HEK293 (cell line): Measurements from ENCODE around the gene GALR2.

Experiments
- AEBP2 ChIP-seq: fragments of 450-650 bp; formaldehyde crosslinking; IDR thresholded peaks from 2 replicates; pipeline ENCODE4 v1.5.1; 2016; ENCODE audit warnings: missing biosample characterization, missing genetic modification characterization, borderline replicate concordance
- CTCF ChIP-seq: fragments of 450-650 bp; formaldehyde crosslinking; IDR thresholded peaks from 2 replicates; pipeline ENCODE4 v1.5.1; 2016; ENCODE audit warnings: missing biosample characterization, missing genetic modification characterization
- ELK4 ChIP-seq: IDR thresholded peaks from 2 replicates; pipeline ENCODE4 v1.6.1; 2011; ENCODE audit warnings: mild to moderate bottlenecking, low read depth, low read length, borderline replicate concordance
- GLIS1 ChIP-seq: fragments of 450-650 bp; formaldehyde crosslinking; IDR thresholded peaks from 2 replicates; pipeline ENCODE4 v1.5.1; 2016; ENCODE audit warnings: missing biosample characterization, missing genetic modification characterization
- GLIS2 ChIP-seq: fragments of 450-650 bp; formaldehyde crosslinking; IDR thresholded peaks from 2 replicates; pipeline ENCODE4 v1.5.1; 2016; ENCODE audit warnings: missing biosample characterization, missing genetic modification characterization
- KLF8 ChIP-seq: fragments of 450-650 bp; formaldehyde crosslinking; IDR thresholded peaks from 2 replicates; pipeline ENCODE4 v1.5.1; 2016; ENCODE audit warnings: missing biosample characterization, missing genetic modification characterization
- KLF9 ChIP-seq: fragments of 450-650 bp; formaldehyde crosslinking; IDR thresholded peaks from 2 replicates; pipeline ENCODE4 v1.5.1; 2016; ENCODE audit warnings: missing biosample characterization, missing genetic modification characterization, low read depth
- PRDM2 ChIP-seq: fragments of 450-650 bp; formaldehyde crosslinking; IDR thresholded peaks from 2 replicates; pipeline ENCODE4 v1.5.1; 2016; ENCODE audit warnings: missing biosample characterization, missing genetic modification characterization, borderline replicate concordance
- ZBTB1 ChIP-seq: fragments of 450-650 bp; formaldehyde crosslinking; IDR thresholded peaks from 2 replicates; pipeline ENCODE4 v1.5.1; 2016; ENCODE audit warnings: missing biosample characterization, missing genetic modification characterization
- ZBTB26 ChIP-seq: fragments of 450-650 bp; formaldehyde crosslinking; optimal IDR thresholded peaks from 2 replicates; pipeline ENCODE3; 2016; ENCODE audit warnings: missing biosample characterization, mild to moderate bottlenecking, missing genetic modification characterization
- ZBTB8A ChIP-seq: fragments of 450-650 bp; formaldehyde crosslinking; IDR thresholded peaks from 2 replicates; pipeline ENCODE4 v1.5.1; 2016; ENCODE audit warnings: missing biosample characterization, missing genetic modification characterization
- ZFHX2 ChIP-seq: fragments of 450-650 bp; formaldehyde crosslinking; conservative IDR thresholded peaks from 2 replicates; pipeline ENCODE4 v1.5.1; 2016; ENCODE audit warnings: missing biosample characterization, missing genetic modification characterization
- ZNF112 ChIP-seq: fragments of 450-650 bp; formaldehyde crosslinking; IDR thresholded peaks from 2 replicates; pipeline ENCODE4 v1.5.0; 2017; ENCODE audit warnings: missing biosample characterization, missing genetic modification characterization
- ZNF292 ChIP-seq: fragments of 450-650 bp; formaldehyde crosslinking; IDR thresholded peaks from 2 replicates; pipeline ENCODE4 v1.5.1; 2016; ENCODE audit warnings: low read depth, missing biosample characterization, missing genetic modification characterization, borderline replicate concordance
- ZNF302 ChIP-seq: fragments of 450-650 bp; formaldehyde crosslinking; IDR thresholded peaks from 2 replicates; pipeline ENCODE4 v1.5.1; 2016; ENCODE audit warnings: missing biosample characterization, missing genetic modification characterization, low read depth
- ZNF335 ChIP-seq: fragments of 450-650 bp; formaldehyde crosslinking; conservative IDR thresholded peaks from 2 replicates; pipeline ENCODE4 v1.5.1; 2016; ENCODE audit warnings: missing biosample characterization, missing genetic modification characterization
- ZNF366 ChIP-seq: fragments of 450-650 bp; formaldehyde crosslinking; conservative IDR thresholded peaks from 2 replicates; pipeline ENCODE4 v1.5.1; 2016; ENCODE audit warnings: missing biosample characterization, missing genetic modification characterization
- ZNF391 ChIP-seq: fragments of 450-650 bp; formaldehyde crosslinking; IDR thresholded peaks from 2 replicates; pipeline ENCODE4 v1.5.1; 2016; ENCODE audit warnings: low read depth, missing biosample characterization, missing genetic modification characterization, borderline replicate concordance
- ZNF398 ChIP-seq: fragments of 450-650 bp; formaldehyde crosslinking; IDR thresholded peaks from 2 replicates; pipeline ENCODE4 v1.5.1; 2017; ENCODE audit warnings: missing biosample characterization, missing genetic modification characterization
- ZNF416 ChIP-seq: fragments of 450-650 bp; formaldehyde crosslinking; IDR thresholded peaks from 2 replicates; pipeline ENCODE4 v1.5.1; 2016; ENCODE audit warnings: missing biosample characterization, missing genetic modification characterization
- ZNF426 ChIP-seq: fragments of 450-650 bp; formaldehyde crosslinking; IDR thresholded peaks from 2 replicates; pipeline ENCODE4 v1.5.1; 2017; ENCODE audit warnings: missing biosample characterization, missing genetic modification characterization, mild to moderate bottlenecking, inconsistent platforms, moderate library complexity
- ZNF596 ChIP-seq: fragments of 450-650 bp; IDR thresholded peaks from 2 replicates; pipeline ENCODE4 v1.5.0; 2018; ENCODE audit warnings: missing biosample characterization, mild to moderate bottlenecking, missing genetic modification characterization, moderate library complexity
- ZNF843 ChIP-seq: fragments of 450-650 bp; formaldehyde crosslinking; IDR thresholded peaks from 2 replicates; pipeline ENCODE4 v1.5.1; 2016; ENCODE audit warnings: missing biosample characterization, missing genetic modification characterization

Gene GALR2

GRCh38 chr17:76103274-76104139, 28.9 kb downstream of the GALR2 start, which contains the start of gene EXOC7 (continued):
- TF ChIP-seq AEBP2 (tag by site-specific recombination) = no peak
- 0 out of 2 replicates have a peak, but pooled peaks have one; percentile 57 for TF ChIP-seq ZNF391 (tag by site-specific recombination)
- peak; percentile 26; the same call in 1 of the 2 replicates for TF ChIP-seq CTCF
- no peak for TF ChIP-seq ZNF596 (tag by site-specific recombination)
- no peak for TF ChIP-seq ZBTB1 (tag by site-specific recombination)
- no peak for TF ChIP-seq ZNF416 (tag by site-specific recombination)
- no peak for TF ChIP-seq ZNF292 (tag by site-specific recombination)
- TF ChIP-seq ZNF335 (tag by site-specific recombination) = peak; percentile 87
- TF ChIP-seq ELK4 = no peak
- peak; percentile 22; the same call in 1 of the 2 replicates for TF ChIP-seq ZBTB8A (tag by site-specific recombination)
- TF ChIP-seq ZNF398 (tag by site-specific recombination) = peak; percentile 89
- no peak for TF ChIP-seq ZNF366 (tag by site-specific recombination)
- TF ChIP-seq ZNF302 = no peak
- peak; percentile 98 for TF ChIP-seq KLF8 (tag by site-specific recombination)
- TF ChIP-seq ZFHX2 (tag by site-specific recombination) = peak; percentile 89
- no peak for TF ChIP-seq PRDM2 (tag by site-specific recombination)
- peak; percentile 85 for TF ChIP-seq GLIS2
- TF ChIP-seq KLF9 (tag by site-specific recombination) = peak; percentile 99
- TF ChIP-seq ZNF112 = no peak
- peak; percentile 38 for TF ChIP-seq ZBTB26 (tag by site-specific recombination)
- TF ChIP-seq ZNF426 (tag by site-specific recombination) = no peak
- TF ChIP-seq GLIS1 (tag by site-specific recombination) = peak; percentile 32; the same call in 1 of the 2 replicates
- TF ChIP-seq ZNF843 = no peak
